GM12874 (cell line): ENCODE measurements around the gene CALHM5.

Experiments
- TF ChIP-seq, protein P1 (sequence below): IDR thresholded peaks from 2 replicates; pipeline ENCODE4 v1.5.1; 2011; ENCODE audit warnings: low read depth, mild to moderate bottlenecking, control low read depth, low read length, moderate library complexity; ENCODE audit not compliant: insufficient read depth

Gene CALHM5

DNA sequence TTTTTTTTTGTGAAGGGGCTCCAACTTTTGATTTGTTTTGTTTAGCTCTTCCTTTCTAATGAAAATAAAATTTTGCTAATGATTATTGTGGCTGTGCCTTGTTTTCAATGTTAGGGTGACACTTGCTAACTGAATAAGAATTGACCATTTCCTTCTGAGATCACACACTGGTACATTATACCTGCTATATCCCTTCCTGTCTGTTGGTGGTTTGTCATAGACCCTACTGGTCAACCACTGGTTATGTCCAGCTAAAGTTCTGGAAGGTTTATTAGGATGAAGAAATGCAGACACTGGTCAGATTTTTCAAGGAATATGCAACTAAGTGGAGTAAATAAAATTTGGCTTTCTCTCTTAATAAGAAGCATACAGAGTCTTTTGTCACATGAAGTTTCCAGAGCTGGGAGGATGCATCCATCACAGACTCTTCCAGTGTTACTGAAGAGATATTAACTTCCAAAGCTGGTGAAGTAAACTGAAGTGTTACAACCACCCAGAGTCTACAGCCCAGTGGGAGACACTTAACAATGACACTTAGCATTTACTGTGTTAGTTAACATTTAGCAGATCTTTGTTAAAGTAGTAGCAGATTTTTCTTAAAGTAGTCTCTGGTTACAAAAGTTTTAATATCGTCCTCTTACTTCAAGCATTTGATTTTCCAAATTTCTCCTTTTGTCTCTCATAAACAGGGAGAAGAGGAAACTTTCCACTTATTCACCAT is 19.7 kb upstream of the CALHM5 start:
- TF ChIP-seq, protein P1, sequence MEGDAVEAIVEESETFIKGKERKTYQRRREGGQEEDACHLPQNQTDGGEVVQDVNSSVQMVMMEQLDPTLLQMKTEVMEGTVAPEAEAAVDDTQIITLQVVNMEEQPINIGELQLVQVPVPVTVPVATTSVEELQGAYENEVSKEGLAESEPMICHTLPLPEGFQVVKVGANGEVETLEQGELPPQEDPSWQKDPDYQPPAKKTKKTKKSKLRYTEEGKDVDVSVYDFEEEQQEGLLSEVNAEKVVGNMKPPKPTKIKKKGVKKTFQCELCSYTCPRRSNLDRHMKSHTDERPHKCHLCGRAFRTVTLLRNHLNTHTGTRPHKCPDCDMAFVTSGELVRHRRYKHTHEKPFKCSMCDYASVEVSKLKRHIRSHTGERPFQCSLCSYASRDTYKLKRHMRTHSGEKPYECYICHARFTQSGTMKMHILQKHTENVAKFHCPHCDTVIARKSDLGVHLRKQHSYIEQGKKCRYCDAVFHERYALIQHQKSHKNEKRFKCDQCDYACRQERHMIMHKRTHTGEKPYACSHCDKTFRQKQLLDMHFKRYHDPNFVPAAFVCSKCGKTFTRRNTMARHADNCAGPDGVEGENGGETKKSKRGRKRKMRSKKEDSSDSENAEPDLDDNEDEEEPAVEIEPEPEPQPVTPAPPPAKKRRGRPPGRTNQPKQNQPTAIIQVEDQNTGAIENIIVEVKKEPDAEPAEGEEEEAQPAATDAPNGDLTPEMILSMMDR, result no peak

DNA sequence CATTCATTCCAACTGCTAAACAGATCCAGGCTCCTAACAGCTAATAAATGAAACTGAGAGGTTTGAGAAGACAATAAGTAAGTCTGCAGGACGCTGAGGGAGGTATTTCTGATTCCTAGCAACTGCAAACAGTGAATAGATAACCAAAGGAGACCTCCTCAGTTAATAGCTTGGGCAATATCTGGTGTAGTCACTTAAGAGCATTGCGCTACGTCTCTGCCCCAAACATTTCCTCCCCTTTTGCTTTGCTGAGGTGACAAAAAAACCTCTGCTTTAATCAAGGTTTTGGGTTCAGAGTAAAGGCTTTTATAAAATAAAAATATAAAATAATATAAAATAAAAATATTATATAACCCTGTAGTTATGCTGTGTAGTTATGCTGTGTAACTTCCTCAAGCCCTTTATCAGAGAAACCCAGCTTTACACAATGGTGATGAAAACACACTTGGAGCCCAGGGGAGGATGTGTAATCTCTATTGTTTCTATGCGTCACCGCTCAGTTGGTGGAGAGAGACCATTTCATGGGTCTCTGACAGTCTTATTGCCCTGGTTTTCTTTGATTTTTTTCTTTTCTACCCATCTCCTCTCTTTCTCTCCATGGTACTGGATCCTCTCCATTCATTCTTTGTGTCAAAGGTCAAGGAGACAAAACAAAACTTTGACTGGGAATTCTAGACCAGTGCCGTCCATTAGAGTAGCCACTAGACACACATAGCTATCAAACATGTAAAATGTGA is 18.9 kb upstream of the CALHM5 start:
- TF ChIP-seq, protein P1, result no peak

DNA sequence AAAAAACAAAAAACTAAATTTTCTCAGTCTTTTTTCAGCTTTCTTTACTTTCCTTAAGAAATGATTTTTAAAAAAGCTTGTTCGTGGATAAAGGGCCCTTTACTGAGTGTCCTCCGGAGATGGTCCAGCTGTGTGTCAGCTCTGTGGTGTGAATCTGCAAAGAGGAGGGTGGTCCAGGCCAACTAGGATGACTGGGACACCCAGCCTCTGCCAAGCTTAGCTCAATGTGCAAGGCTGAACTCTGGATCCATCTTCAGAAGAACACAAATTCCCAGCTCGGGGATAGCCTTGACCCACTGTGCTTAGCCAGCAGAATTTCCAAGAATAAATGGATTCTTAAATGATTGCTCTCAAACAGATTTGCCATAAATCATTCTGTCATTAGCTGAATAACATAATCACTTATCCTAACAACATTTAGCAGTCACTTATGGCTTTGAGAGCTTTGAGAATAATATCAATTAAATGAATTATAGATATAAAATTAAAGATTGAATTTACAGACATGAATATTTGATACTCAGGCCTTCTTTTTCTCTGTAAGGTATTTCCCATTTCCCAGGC is 14.2 kb upstream of the CALHM5 start:
- TF ChIP-seq, protein P1, result no peak

DNA sequence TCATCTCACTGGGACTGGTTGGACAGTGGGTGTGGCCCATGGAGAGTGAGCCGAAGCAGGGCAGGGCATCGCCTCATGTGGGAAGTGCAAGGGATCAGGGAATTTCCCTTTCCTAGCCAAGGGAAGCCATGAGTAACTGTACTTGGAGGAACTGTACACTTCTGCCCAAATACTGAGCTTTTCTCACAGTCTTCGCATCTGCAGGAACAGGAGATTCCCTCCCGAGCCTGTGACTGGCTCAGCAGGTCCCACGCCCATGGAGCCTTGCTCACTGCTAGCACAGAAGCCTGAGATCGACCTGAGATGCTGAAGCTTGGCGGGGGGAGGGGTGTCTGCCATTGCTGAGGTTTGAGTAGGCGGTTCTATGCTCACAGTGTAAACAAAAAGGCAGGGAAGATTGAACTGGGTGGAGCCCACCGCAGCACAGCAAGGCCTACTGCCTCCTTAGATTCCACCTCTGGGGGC is 10.4 kb upstream of the CALHM5 start:
- TF ChIP-seq, protein P1, result no peak

DNA sequence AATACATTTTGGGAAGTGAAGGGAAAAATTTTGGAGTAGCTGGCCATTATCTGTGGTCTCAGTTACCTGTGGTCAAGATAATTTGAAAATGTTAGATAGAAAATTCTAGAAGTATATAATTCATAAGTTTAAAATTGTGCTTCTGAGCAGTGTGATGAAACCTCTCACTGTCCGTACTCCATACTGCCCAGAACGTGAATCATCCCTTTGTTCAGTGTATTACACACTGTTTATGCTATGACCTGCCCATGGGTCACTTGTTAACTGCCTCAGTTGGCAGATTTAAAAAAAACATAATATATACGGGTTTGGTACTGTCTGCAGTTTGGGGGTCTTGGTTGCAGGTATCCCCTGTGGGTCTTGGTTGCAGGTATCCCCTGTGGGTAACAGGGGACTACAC is 4.1 kb upstream of the CALHM5 start:
- TF ChIP-seq, protein P1, result no peak

DNA sequence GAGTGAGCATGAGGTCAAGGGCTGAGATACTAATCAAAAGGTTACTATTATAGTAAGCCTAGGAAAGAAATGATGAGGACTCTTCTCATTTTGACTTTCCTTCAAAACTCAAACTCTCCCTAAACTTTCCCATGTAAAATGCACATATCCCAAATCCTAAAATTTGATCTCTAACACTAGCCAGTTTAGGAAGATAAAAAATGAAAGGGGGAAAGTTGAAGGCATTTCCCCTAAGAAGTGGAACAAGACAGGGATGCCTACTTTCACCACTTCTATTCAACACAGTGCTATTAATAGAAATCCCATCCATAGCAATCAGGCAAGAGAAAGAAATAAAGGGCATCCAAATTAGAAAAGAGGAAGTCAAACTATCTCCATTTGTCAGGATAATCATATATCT is 2.9 kb upstream of the CALHM5 start:
- TF ChIP-seq, protein P1, result no peak

DNA sequence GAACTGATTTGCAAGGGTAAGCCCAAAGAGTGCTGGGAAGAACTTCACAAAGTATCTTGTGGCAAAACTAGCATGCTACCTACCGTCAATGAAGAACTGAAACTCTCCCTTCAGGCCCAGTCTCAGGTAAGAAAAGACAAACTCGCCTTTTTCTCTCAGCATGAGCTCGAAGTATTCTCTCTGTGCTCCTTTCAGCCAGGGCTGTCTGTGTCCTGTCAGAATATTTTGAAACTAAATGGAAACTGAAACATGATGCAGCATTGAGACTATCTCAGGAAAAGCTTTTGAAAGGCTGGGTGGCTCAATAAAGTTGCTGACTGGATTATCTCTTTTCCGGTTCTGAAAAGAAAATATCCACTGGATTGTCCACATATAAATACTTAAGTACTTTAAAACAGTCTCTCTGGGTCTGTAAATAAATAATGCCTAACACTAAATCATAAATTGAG is 696 bp downstream of the CALHM5 start:
- TF ChIP-seq, protein P1, result no peak
